Activated naive CD4-positive, alpha-beta T cell treated with Interleukin-2 at 50 U/mL for 16 hours (primary cell): ENCODE data around the gene SMTN.
"Not testable (repeated sequence)": the region's sequence is repeated elsewhere in the genome, so short reads cannot be mapped to it uniquely, and the experiment has no call there.

Source experiments
- DNase-seq: peaks from one replicate; pipeline ENCODE4 v3.0.0-alpha.2; 2020

Gene SMTN

GRCh38 chr22:31106001-31106571 is 25.0 kb downstream of the SMTN start:
- DNase-seq, result no peak

- DNase-seq, result no peak
Measured at GRCh38 chr22:31106731-31107177, 25.6 kb downstream of the SMTN start.

- DNase-seq, result peak; percentile 88
Measured at GRCh38 chr22:31107178-31107893, 26.2 kb downstream of the SMTN start, which contains the start of gene SELENOM. Gene SELENOM, minus strand, starts transcription at chr22:31107568. Its CDS starts 63 bp downstream, at chr22:31107505.

GRCh38 chr22:31107894-31108218 is 26.7 kb downstream of the SMTN start:
- no peak for DNase-seq

- DNase-seq, result not testable (repeated sequence)
Measured at GRCh38 chr22:31112547-31113091, 31.5 kb downstream of the SMTN start.

GRCh38 chr22:31118046-31118820 is 37.1 kb downstream of the SMTN start:
- no peak for DNase-seq

GRCh38 chr22:31119026-31119717 is 38.1 kb downstream of the SMTN start:
- DNase-seq, result no peak

GRCh38 chr22:31120230-31120629 is 39.1 kb downstream of the SMTN start:
- no peak for DNase-seq

GRCh38 chr22:31120642-31121041 is 39.5 kb downstream of the SMTN start:
- no peak for DNase-seq

GRCh38 chr22:31121403-31121802 is 40.3 kb downstream of the SMTN start:
- DNase-seq, result no peak

GRCh38 chr22:31122196-31122531 is 41.0 kb downstream of the SMTN start:
- no peak for DNase-seq

GRCh38 chr22:31122532-31123291 is 41.6 kb downstream of the SMTN start, which contains the start of gene INPP5J:
Gene INPP5J, plus strand, starts transcription at chr22:31122966. Its CDS starts 49 bp downstream, at chr22:31123015.
- DNase-seq, result no peak

- DNase-seq, result no peak
Measured at GRCh38 chr22:31123292-31123602, 42.1 kb downstream of the SMTN start.

GRCh38 chr22:31124290-31124689 is 43.2 kb downstream of the SMTN start:
- no peak for DNase-seq

- DNase-seq, result no peak
Measured at GRCh38 chr22:31124811-31125465, 43.8 kb downstream of the SMTN start.

- no peak for DNase-seq
Measured at GRCh38 chr22:31125521-31126117, 44.5 kb downstream of the SMTN start.

- DNase-seq, result no peak
Measured at GRCh38 chr22:31126128-31126868, 45.2 kb downstream of the SMTN start.

- DNase-seq, result no peak
Measured at GRCh38 chr22:31126869-31127175, 45.7 kb downstream of the SMTN start.

- no peak for DNase-seq
Measured at GRCh38 chr22:31127181-31127772, 46.2 kb downstream of the SMTN start.

GRCh38 chr22:31128156-31128555 is 47.0 kb downstream of the SMTN start:
- no peak for DNase-seq

GRCh38 chr22:31130873-31131272 is 49.8 kb downstream of the SMTN start:
- no peak for DNase-seq
